ENCODE measurements around the gene C5AR1. TPM values are rescaled to one million over a fixed set of nuclear protein-coding genes. Genes with fewer than 3 reads are reported as not detected.

C5AR1 gene
- total RNA-seq, 1 donor from 2014 or later = 9.3 TPM

GRCh38 chr19:47303966-47304365 lies 5.7 kb upstream of the C5AR1 start:
- no peak for DNase-seq (ENCODE audit: low spot score in 2 of 2)
- H3K36me3 ChIP-seq = no peaks in the 10 kb centered on the region
- no peaks in the 10 kb centered on the region for H3K9me3 ChIP-seq
- H3K27me3 ChIP-seq = no peaks in the 10 kb centered on the region
- no peak for TF ChIP-seq CTCF (IDR thresholded peaks at IDR 0.05)
- intact Hi-C loops (cut with DNase I) = loop anchor here (2.0 kb wide), 1 partner anchor 45 kb away; the partner anchor contains the start of gene DHX34
- H3K4me3 ChIP-seq = no peak overlapping the region
- H3K4me1 ChIP-seq = peaks cover under 1 to 11% of the 10 kb centered on the region in 2 donors
- no peak overlapping the region for H3K27ac ChIP-seq

DNA sequence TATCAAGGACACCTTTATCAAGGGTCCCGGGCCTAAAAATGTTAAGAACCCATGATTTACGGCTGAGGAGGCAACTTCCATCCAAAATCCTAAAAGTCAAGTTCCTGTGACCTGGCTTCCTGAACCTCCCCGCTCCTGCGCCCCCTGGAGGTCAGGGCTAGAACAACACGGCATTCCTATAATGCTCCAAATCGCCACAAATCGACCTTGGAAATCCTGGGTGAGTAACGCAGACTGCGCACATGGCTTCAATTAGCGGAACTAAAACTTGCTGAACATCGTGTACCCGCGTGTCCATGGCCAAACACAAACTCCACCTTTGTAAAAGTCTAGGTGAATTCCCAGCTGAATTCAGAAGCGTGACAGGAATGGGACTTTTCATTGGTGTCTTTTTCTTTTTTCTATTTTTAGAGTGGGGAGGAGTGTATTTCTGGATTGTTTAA lies 4.3 kb upstream of the C5AR1 start:
- intact Hi-C loops (cut with DNase I) = loop anchor here (2.0 kb wide), 1 partner anchor 43 kb away; the partner anchor contains the start of gene DHX34
- peak in 1 of 2 donors; percentile 90 for DNase-seq (ENCODE audit: low spot score in 2 of 2)
- TF ChIP-seq CTCF (IDR thresholded peaks at IDR 0.05) = peak; percentile 82 to 94 (median 91)
- H3K27ac ChIP-seq = no peak overlapping the region
- no peaks in the 10 kb centered on the region for H3K36me3 ChIP-seq
- H3K9me3 ChIP-seq = no peaks in the 10 kb centered on the region
- H3K27me3 ChIP-seq = no peaks in the 10 kb centered on the region
- H3K4me3 ChIP-seq = no peak overlapping the region
- H3K4me1 ChIP-seq = peaks cover 3 to 19% of the 10 kb centered on the region in 2 donors

DNA sequence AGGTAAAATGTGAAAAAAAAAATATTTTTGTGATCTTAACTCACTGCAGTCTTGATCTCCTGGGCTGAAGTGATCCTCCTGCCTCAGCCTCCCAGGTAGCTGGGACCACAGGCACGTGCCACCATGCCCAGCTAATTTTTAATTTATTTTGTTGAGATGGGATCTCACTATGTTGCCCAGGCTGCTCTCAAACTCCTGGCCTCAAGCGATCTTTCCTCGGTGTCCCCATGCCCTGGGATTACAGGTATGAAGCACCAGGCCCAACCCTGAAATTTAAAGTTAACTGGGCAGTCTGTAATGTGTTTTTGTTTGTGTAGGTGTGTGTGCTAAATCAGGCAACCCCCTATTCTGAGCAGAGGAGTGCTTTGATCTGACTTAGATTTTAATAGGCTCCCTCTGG lies 3.4 kb upstream of the C5AR1 start:
- no peaks in the 10 kb centered on the region for H3K36me3 ChIP-seq
- intact Hi-C loops (cut with DNase I) = no loop called here
- no peaks in the 10 kb centered on the region for H3K9me3 ChIP-seq

GRCh38 chr19:47309038-47309437 lies 623 bp upstream of the C5AR1 start:
- Histone ChIP-seq H3K36me3 (no peaks in the 10 kb centered on the region), H3K9me3 (no peaks in the 10 kb centered on the region), H3K4me1 (peaks cover 3 to 19% of the 10 kb centered on the region in 2 donors), H3K4me3 (no peak overlapping the region), H3K27ac (peak overlapping the region; percentile 1 to 49), H3K27me3 (no peaks in the 10 kb centered on the region)
- DNase-seq (ENCODE audit: low spot score in 2 of 2) = peak in 1 of 2 donors; percentile 74
- intact Hi-C loops (cut with DNase I) = no loop called here
- no peak for TF ChIP-seq CTCF (IDR thresholded peaks at IDR 0.05)

More for the DNA sequence above, 3.4 kb upstream of the C5AR1 start:
- Histone ChIP-seq H3K27ac (no peak overlapping the region), H3K27me3 (no peaks in the 10 kb centered on the region), H3K4me3 (no peak overlapping the region), H3K4me1 (peaks cover 3 to 19% of the 10 kb centered on the region in 2 donors)
- no peak for TF ChIP-seq CTCF (IDR thresholded peaks at IDR 0.05)
- DNase-seq (ENCODE audit: low spot score in 2 of 2) = no peak

GRCh38 chr19:47310323-47310722 lies 662 bp downstream of the C5AR1 start:
- H3K9me3 ChIP-seq = no peaks in the 10 kb centered on the region
- DNase-seq (ENCODE audit: low spot score in 2 of 2) = no peak
- H3K27ac ChIP-seq = peak overlapping the region in 1 of 2 donors; percentile 13
- intact Hi-C loops (cut with DNase I) = no loop called here
- no peaks in the 10 kb centered on the region for H3K27me3 ChIP-seq
- TF ChIP-seq CTCF (IDR thresholded peaks at IDR 0.05) = no peak
- H3K4me1 ChIP-seq = peaks cover 3 to 19% of the 10 kb centered on the region in 2 donors
- H3K4me3 ChIP-seq = peak overlapping the region in 1 of 2 donors; percentile 38
- H3K36me3 ChIP-seq = no peaks in the 10 kb centered on the region

GRCh38 chr19:47310819-47311218 lies 1.2 kb downstream of the C5AR1 start:
- no peak for DNase-seq (ENCODE audit: low spot score in 2 of 2)
- Histone ChIP-seq H3K27ac (no peak overlapping the region), H3K27me3 (no peaks in the 10 kb centered on the region), H3K4me1 (peaks cover 3 to 18% of the 10 kb centered on the region in 2 donors), H3K36me3 (no peaks in the 10 kb centered on the region), H3K9me3 (no peaks in the 10 kb centered on the region), H3K4me3 (peak overlapping the region in 1 of 2 donors; percentile 38)
- intact Hi-C loops (cut with DNase I) = no loop called here
- no peak for TF ChIP-seq CTCF (IDR thresholded peaks at IDR 0.05)

Data from ascending aorta (tissue), 2 donors.